ENCODE data around the gene CEP112. TPM values are rescaled to one million over a fixed set of nuclear protein-coding genes. Genes with fewer than 3 reads are reported as not detected.

CEP112 gene
- total and polyA plus RNA-seq, 2 of the 13 experiments (the other 11 are each of a cell fraction or from before 2014, with no cell fraction given): 1.2 to 3.4 TPM

DNA sequence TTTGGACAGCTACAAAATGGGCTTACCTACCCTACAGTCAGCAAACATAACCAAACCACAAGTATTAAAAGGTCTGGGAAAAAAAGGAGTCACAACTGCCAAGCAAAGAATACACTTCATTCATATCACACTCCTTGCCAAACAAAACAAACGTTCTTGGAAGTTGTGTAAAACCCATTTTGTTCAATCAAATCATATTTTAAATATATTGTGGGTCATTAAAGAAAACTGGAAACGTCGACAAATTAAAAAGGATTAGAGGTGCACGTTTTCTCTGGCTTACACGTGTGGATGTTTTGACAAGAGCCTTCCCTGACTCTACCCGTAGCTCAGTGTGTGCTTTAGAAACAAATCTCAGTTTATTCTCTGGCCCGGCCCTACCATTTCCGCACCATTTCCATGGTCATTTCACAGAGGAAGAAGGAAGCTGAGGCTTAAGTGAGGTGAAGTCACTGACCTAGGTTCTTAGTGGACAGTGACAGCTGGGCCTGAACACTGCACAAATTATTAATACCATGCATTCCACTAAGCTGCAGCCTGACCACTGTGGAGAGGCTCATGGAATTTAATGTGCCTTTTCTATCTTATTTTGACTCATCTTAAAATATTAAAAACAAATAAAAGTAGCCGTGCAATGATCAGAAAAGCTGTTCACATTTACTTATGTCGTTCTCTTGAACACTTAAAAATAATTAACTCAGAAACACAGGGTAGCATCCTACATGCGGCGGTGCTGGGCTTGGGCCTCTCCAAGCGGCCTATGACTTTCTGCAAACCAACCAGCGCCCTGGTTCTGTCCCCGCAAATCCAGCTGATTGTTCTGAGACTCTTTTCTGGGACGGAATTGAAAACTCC is 968 bp downstream of the CEP112 start (continued):
- TF ChIP-seq, protein P1, sequence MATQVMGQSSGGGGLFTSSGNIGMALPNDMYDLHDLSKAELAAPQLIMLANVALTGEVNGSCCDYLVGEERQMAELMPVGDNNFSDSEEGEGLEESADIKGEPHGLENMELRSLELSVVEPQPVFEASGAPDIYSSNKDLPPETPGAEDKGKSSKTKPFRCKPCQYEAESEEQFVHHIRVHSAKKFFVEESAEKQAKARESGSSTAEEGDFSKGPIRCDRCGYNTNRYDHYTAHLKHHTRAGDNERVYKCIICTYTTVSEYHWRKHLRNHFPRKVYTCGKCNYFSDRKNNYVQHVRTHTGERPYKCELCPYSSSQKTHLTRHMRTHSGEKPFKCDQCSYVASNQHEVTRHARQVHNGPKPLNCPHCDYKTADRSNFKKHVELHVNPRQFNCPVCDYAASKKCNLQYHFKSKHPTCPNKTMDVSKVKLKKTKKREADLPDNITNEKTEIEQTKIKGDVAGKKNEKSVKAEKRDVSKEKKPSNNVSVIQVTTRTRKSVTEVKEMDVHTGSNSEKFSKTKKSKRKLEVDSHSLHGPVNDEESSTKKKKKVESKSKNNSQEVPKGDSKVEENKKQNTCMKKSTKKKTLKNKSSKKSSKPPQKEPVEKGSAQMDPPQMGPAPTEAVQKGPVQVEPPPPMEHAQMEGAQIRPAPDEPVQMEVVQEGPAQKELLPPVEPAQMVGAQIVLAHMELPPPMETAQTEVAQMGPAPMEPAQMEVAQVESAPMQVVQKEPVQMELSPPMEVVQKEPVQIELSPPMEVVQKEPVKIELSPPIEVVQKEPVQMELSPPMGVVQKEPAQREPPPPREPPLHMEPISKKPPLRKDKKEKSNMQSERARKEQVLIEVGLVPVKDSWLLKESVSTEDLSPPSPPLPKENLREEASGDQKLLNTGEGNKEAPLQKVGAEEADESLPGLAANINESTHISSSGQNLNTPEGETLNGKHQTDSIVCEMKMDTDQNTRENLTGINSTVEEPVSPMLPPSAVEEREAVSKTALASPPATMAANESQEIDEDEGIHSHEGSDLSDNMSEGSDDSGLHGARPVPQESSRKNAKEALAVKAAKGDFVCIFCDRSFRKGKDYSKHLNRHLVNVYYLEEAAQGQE (IDR thresholded peaks at IDR 0.05; ENCODE audit: borderline replicate concordance in 1 of 2, low read depth in 1 of 2, low read length in 2 of 2): no peak

DNA sequence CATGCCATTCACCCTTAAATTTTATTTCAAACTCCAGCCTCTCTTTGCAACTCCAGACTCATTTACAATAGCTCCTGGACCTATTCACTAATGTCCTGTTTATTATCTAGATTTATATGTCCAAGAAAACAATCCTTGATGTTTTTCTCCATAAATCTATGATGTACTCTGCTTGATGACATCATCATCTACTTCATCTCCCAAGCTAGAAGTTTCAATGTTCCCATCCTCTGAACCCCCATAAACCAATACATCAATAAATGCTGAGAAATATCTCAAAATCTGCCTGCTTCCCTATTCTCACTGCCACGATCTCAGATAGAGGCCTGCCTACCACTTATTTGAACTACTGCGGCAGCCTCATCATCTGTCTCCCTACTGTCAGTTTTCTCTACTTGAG is 4.2 kb downstream of the CEP112 start:
- ChIA-PET POLR2A (no interaction called here), CTCF (ENCODE audit: low intra/inter-chr PET ratio, low total read pairs) (no interaction called here)
- H4K20me1 ChIP-seq (ENCODE audit: insufficient read depth, low read length): no peaks in the 10 kb centered on the region
- DNase-seq (ENCODE audit: low spot score) (no peak), ATAC-seq (no peak), FAIRE-seq (no peak)
- in situ Hi-C loops (cut with HindIII; ENCODE audit: extremely low pct_ligation_motif_present, low pct_unique_long_range_greater_than_20kb) (no loop called here), intact Hi-C loops (cut with micrococcal nuclease; ENCODE audit: unreplicated experiment) (no loop called here)
- BruUV-seq (replicated peaks): no TSS peak
- TF ChIP-seq ATF7 (IDR thresholded peaks at IDR 0.05): peak; percentile 98
- TF ChIP-seq ATF7 (CRISPR knock-in tag; IDR thresholded peaks at IDR 0.05): no peak
- TF ChIP-seq ZNF772 (CRISPR knock-in tag; IDR thresholded peaks at IDR 0.05): no peak
- TF ChIP-seq MAFG (CRISPR knock-in tag; IDR thresholded peaks at IDR 0.05): no peak
- TF ChIP-seq CREB1 (IDR thresholded peaks at IDR 0.05): peak; percentile 82
- no peak for TF ChIP-seq CREB1 (CRISPR knock-in tag; IDR thresholded peaks at IDR 0.05)
- no peaks in the 10 kb centered on the region for H3K9me3 ChIP-seq (ENCODE audit: low read length)
- peaks cover 18% of the 10 kb centered on the region for H3K4me1 ChIP-seq (ENCODE audit: insufficient read depth, low read length)
- H3K9ac ChIP-seq (ENCODE audit: insufficient read depth, low read depth, low read length): no peak overlapping the region
- no peaks in the 10 kb centered on the region; a peak in 1 of 5 replicates for H3K27me3 ChIP-seq (ENCODE audit: control insufficient read depth in 1 of 2, insufficient read depth in 2 of 2, low read length in 2 of 2)
- no peaks in the 10 kb centered on the region for H3K36me3 ChIP-seq (replicated peaks in 1 of 2; ENCODE audit: control insufficient read depth in 1 of 2, insufficient read depth in 2 of 2, low read length in 2 of 2)
- H3K79me2 ChIP-seq (ENCODE audit: insufficient read depth, low read length): peaks cover 3% of the 10 kb centered on the region
- 94% methylated on average over 2 of the region's 2 CpGs for WGBS (ENCODE audit: low lambda C conversion rate)
- H3K4me3 ChIP-seq (replicated peaks in 1 of 3; ENCODE audit: insufficient read depth in 1 of 3, low read depth in 2 of 3, low read length in 3 of 3): no peak overlapping the region
- no peak overlapping the region for H2AFZ ChIP-seq (ENCODE audit: low read length)
- H3K4me2 ChIP-seq (ENCODE audit: low read depth, low read length): no peak overlapping the region
- no peak overlapping the region for H3K27ac ChIP-seq (ENCODE audit: extremely low read length, insufficient read depth, low read length)

All from HepG2 (cell line).